Stimulated activated CD8-positive, alpha-beta memory T cell treated with anti-CD3 and anti-CD28 coated beads, Interleukin-12 subunit alpha, Interleukin-12 subunit beta, amount 100 ng/mL, for 4 hours (primary cell): ENCODE data around the gene TMEM229B.

ENCODE experiments used
- DNase-seq: peaks from one replicate; pipeline ENCODE4 v3.0.0-alpha.2; 2020; ENCODE audit warnings: low read depth

The TMEM229B gene

GRCh38 chr14:67486890-67487289 lies 1.6 kb downstream of the TMEM229B start:
- no peak for DNase-seq

- no peak for DNase-seq
Measured at GRCh38 chr14:67485501-67486095, 2.9 kb downstream of the TMEM229B start.

GRCh38 chr14:67483579-67484285 lies 4.8 kb downstream of the TMEM229B start:
- DNase-seq: no peak

GRCh38 chr14:67482231-67483164 lies 6.0 kb downstream of the TMEM229B start:
- no peak for DNase-seq

DNA sequence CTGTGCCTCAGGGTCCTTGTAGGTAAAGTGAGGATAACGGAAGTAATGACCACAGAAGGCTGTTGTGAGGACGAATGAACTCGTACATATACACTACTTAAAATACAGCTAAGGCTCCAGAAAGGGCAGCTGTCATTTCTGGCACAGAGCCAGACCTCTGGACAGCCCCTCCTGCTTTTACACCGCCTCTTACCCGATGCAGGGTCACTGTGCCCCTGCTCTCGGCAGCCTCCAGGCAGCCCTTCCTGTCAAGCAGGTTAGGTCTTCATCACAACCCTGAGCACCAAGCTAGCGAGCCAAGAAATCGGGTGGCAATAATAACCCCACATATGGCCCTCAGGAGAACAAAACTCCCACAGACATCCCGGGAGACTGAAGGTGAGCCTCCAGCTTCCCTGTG lies 8.5 kb downstream of the TMEM229B start:
- no peak for DNase-seq

DNA sequence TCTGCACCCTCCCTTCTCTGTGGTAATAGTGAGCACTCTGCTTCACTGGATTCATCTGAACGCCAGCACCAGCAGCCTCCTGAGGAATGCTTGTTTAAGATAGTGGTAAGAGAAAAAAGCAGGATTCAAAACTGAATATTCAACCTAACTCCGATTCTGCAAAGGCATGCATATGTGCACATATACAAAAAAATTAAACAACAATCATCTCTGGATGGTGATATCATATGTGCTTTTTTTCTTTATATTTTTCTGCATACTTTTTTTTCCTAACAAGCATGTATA lies 9.8 kb downstream of the TMEM229B start:
- no peak for DNase-seq

DNA sequence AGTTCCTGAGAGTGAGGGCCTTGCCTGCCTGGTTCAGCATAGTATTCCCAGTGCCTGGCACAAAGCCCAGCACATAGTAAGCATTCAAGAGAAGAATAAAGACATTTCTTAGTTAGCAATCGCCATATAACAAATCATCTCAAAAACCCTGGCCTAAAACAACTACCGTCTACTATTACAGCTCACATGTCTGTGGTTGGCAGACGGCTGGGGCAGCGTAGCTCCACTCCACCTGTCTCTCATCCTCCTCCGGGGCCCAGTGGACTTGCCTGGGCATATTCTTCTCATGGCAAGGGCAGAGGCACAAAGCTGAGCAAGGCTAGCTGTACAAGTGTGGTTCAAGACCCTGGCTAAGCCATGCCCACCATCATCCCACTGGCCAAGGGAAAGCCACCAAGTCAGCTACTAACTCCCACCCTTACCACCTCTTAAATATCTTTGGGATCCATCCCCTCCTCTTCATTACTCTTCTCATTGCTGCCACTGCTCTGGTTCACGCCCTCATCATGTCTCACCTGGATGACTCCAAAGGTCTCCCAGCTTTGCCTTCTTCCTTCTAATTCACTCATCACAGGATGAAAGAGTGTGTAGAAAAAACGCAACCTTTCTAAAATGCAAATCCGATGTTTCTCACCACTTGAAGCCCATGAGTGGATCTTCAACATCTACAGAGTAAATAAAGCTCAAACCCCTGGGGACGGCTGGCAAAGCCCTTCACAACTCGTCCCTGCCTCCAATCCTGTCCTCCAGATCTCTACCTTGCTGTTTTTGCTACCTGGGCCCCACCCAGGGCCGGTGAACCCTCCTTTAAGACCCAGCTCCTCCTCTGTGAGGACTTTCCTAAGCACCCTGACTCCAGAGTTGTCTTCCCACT lies 10.4 kb downstream of the TMEM229B start:
- no peak for DNase-seq

DNA sequence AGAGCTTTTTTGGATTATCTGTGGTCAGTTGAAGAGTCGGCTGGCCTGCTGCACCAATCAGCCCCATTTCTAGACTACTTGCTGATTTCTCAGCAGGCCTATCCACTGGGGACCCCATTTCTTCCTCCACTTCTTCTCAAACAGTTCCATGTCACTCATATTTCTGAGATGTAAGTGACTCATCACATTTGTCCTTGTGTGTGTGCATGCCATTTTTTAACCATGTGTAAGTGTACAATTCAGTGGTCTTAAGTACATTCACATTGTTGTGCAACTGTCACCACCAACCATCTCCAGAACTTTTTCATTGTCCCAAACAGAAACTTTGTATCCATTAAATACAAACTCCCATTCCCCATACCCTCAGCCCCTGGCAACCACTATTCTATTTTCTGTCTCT lies 14.2 kb downstream of the TMEM229B start:
- no peak for DNase-seq

DNA sequence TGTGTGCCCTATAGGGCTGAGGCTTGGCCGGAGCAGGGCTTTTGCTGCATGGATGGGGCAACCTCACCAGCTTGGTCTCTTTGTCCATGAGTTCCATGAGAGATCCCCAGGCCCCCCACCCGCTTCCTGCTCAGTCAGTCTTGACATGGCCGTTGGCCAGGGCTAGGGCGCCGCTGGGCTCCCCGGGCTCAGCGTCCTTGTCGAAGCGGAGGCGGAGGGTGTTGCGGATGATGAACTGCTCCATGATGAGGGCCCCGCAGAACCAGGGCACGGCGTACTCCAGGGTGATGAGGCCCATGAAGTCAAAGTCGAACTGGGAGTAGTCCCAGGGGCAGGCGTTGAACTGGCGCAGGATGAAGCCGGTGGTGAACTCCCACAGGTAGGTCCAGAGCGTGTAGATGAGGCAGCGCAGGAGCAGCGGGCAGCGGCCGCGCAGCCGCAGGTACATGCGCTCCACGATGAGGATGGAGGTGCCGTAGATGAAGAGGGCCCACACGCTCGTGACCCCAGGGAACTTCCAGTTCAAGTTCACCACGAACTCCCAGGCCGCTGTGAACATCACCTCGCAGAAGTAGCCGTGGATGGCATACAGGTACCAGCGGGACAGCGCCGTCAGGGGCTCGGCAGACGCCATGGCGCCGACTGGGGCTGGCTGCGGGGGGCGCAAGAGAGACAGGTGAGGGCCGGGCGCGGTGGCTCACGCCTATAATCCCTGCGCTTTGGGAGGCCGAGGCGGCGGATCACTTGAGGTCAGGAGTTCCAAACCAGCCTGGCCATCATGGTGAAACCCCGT lies 15.0 kb downstream of the TMEM229B start:
- DNase-seq: no peak

- no peak for DNase-seq
Measured at GRCh38 chr14:67472726-67473125, 15.8 kb downstream of the TMEM229B start.

- no peak for DNase-seq
Measured at GRCh38 chr14:67469954-67470353, 18.6 kb downstream of the TMEM229B start.

GRCh38 chr14:67468378-67468730 lies 20.2 kb downstream of the TMEM229B start:
- no peak for DNase-seq

GRCh38 chr14:67467134-67467533 lies 21.4 kb downstream of the TMEM229B start:
- no peak for DNase-seq

- DNase-seq: no peak
Measured at GRCh38 chr14:67464879-67465278, 23.6 kb downstream of the TMEM229B start.

- no peak for DNase-seq
Measured at GRCh38 chr14:67464377-67464776, 24.1 kb downstream of the TMEM229B start.

GRCh38 chr14:67463900-67464299 lies 24.6 kb downstream of the TMEM229B start:
- no peak for DNase-seq

- no peak for DNase-seq
Measured at GRCh38 chr14:67461996-67462395, 26.5 kb downstream of the TMEM229B start.

GRCh38 chr14:67461341-67461985 lies 27.1 kb downstream of the TMEM229B start:
- no peak for DNase-seq

DNA sequence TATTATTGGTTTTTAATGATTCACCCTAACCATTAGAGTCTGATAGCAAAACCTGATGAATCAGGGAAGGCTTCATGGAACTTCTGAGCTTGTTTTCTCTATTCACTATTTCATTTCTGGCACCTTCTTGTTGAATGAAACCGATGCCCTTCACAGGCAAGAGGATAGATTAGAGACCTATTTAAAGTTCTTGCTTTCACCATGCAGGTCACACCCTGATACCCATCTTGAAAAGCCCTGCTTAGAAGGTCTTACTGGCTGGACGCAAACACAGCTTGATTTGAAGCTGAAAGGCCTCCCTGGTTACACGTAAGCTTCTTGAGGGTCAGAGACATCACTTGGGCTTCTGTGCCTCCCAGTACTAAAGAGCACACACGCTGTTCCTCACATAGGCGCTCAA lies 29.2 kb downstream of the TMEM229B start:
- DNase-seq: no peak

DNA sequence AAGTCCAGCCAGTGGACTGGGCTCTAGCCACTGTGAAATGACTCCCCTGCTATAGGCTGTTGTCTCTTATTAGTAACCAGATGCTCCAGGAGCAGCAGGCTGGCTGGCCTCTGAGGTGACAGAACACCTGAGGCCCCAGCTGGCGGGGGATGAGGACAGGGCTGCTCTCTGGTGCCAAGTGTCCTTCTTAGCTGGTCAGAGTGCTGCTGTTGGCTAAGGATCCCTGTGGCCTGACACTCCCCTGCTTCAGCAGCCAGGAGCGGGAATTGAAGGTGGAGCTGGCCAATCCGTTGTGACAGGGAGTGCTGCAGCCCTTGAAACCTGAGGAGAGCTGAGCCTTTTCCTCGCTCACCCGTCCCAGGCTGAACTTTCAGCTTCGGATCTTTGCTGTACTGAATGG lies 30.7 kb downstream of the TMEM229B start:
- DNase-seq: no peak

DNA sequence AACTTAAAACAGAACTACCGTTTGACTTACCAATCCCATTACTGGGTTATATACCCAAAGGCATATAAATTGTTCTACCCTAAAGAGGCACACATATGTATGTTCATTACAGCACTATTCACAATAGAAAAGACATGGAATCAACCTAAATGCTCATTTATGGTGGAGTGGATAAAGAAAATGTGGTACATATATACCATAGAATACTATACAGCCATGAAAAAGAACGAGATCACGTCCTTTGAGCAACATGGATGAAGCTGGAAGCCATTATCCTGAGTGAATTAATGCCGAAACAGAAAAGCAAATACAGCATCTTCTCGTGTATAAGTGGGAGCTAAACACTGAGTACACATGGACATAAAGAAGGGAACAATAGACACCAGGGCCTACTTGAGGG lies 31.8 kb downstream of the TMEM229B start:
- DNase-seq: no peak
